Nasal cavity respiratory epithelium epithelial cell of viscerocranial mucosa (primary cell): Measurements from ENCODE around the gene ULK1. TPM values are rescaled to one million over a fixed set of nuclear protein-coding genes. Genes with fewer than 3 reads are reported as not detected.

ENCODE experiments used
- total RNA-seq: library from RNA; depleted of rRNA; stranded (reverse); fragments of >200 nt; gene quantifications from 2 replicates; pipeline ENCODE4 v1.2.3, GENCODE V29; 2014

Gene ULK1
- total RNA-seq: 6.5 and 36.5 TPM in 2 replicates

DNA sequence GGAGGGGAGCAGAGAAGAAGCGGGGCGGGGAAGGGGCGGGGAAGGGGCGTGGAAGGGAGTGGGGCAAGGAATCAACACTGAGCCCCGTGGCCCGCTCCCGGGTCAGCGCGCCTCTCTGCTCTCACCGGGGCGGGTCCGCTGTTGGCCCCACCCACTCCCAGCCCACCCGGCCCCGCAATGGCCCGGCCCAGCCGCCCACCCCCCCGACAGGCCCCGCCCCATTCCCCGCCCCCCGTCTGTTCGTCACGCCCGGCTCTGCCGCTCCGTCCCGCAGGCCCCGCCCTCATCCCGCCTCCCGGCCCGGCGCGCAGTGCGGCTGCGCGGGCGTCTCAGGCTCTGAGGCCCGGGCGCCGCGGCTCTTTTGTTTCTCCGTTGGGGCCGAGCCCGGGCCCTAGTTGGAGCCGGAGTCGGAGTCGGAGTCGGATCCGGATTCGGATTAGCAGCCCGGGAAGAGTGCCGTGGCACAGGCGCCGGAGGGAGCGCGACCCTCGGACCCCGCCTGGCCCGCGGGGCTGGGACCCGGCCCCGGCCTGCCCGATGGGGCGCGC lies at the start of gene ULK1:
TSS of gene ULK1 (plus strand) at position 310 of the 548 bp plus-strand sequence. CDS start 380 bp downstream, outside the sequence.

GRCh38 chr12:131928711-131929580 lies 34.5 kb downstream of the ULK1 start, which contains the start of gene PUS1:
TSS of gene PUS1 (plus strand) at chr12:131929276. CDS start at chr12:131929723, 447 bp downstream.

DNA sequence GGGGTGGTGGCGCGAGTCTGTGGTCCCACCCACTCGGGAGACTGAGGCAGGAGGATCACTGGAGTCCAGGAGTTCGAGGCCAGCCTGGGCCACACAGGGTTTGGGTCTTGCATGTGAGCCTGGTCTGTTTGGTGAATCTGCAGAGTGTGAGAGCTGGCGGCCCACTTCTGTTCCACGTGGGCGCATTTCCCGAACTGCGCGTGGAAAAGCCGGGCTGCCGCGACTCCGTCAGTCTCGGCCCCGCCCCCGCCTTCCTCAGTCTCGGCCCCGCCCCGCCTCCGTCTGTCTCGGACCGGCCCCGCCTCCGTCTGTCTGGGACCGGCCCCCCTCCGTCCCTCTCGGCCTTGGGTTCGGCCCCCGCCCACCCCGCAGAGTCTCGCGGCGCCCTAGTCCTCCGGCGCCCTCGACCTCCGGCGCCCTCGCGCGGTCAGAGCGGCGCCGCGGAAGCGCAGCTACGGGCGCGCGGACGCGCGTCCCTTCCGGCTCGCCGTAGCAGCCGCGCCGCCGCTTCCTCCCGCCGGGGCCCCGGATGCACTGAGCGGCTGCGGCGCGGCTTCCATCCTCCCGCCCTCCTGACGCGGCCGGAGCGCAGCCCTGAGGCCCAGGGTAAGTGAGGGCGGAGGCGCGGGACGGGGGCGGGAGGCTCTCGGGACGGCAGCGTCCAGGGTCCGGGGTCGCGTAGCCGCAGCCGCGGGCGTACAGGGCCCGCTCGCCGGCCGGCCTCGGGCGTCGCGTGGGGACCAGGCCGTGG lies 55.2 kb downstream of the ULK1 start, which contains the start of gene EP400:
TSS of gene EP400 (plus strand) at position 512 of the 751 bp plus-strand sequence. CDS start 10,678 bp downstream, outside the sequence.

Other genes starting within 250 kb of the ULK1 start
- gene SFSWAP, start 183.5 kb upstream of the ULK1 start, total RNA-seq: 20.5 and 24.0 TPM in 2 replicates
- gene MMP17, start 66.2 kb upstream of the ULK1 start, total RNA-seq: 2.3 and 9.9 TPM in 2 replicates
- gene PUS1, start 34.7 kb downstream of the ULK1 start, total RNA-seq: 15.7 and 28.7 TPM in 2 replicates
- gene EP400, start 55.3 kb downstream of the ULK1 start, total RNA-seq: 6.5 and 22.1 TPM in 2 replicates
- 8.2 and 9.1 TPM in 2 replicates for gene DDX51, start 249.7 kb downstream of the ULK1 start, total RNA-seq
- 8.5 and 17.5 TPM in 2 replicates for gene NOC4L, start 249.8 kb downstream of the ULK1 start, total RNA-seq